ENCODE results near the gene KCNIP4. TPM values are rescaled to one million over a fixed set of nuclear protein-coding genes. Genes with fewer than 3 reads are reported as not detected.

Gene KCNIP4
- total and polyA plus RNA-seq, 2 of the 4 experiments (the other 2 are of a cell fraction) = not detected

DNA sequence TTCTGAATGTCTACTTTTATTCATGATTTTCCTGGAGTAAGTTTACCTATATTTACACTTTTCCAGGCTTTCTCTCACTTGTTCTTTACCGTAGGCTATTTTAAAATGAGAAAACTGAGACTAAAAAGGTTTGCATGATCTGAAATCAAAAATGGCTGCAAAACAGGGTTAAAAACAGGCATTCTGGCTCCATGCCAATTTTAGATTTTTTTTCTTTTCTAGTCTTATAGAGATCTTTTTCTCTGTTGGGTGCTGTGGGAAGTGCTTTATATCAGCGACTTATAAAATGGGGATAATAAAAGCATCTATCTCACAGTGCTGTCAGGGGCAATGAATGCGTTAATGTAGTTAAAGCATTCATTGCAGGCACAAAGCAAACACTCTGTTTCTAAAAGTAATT is 953.6 kb downstream of the KCNIP4 start:
- Histone ChIP-seq H4K5ac (ENCODE audit: low read depth, low read length) (no peak overlapping the region), H3K14ac (replicated peaks; ENCODE audit: low read depth, low read length) (no peak overlapping the region), H3K27me3 (ENCODE audit: control insufficient read depth, insufficient read depth, low read length) (no peaks in the 10 kb centered on the region), H2AK9ac (replicated peaks; ENCODE audit: low read depth, low read length, poor library complexity) (no peak overlapping the region), H3K79me1 (ENCODE audit: low read depth in 1 of 2, low read length in 2 of 2) (no peaks in the 10 kb centered on the region), H4K8ac (ENCODE audit: low read depth in 2 of 2, low read length in 2 of 2) (no peak overlapping the region), H3K4me3 (ENCODE audit: insufficient read depth, low read depth, low read length) (no peak overlapping the region), H2BK15ac (ENCODE audit: low read depth, low read length) (no peak overlapping the region), H3K4ac (ENCODE audit: low read depth, low read length) (no peak overlapping the region), H4K20me1 (ENCODE audit: insufficient read depth, low read length) (no peaks in the 10 kb centered on the region), H4K91ac (ENCODE audit: insufficient read depth, low read depth, low read length) (no peak overlapping the region), H3K56ac (ENCODE audit: extremely low read depth, insufficient read depth, low read length) (no peak overlapping the region), H3K18ac (ENCODE audit: low read depth, low read length) (no peak overlapping the region), H3K4me2 (ENCODE audit: low read depth, low read length) (no peak overlapping the region), H3K23ac (ENCODE audit: low read depth, low read length) (no peak overlapping the region), H2BK120ac (ENCODE audit: low read depth, low read length) (no peak overlapping the region), H3K9ac (ENCODE audit: low read depth, low read length) (no peak overlapping the region), H3K36me3 (ENCODE audit: control insufficient read depth, insufficient read depth, low read length) (no peaks in the 10 kb centered on the region), H3K9me1 (ENCODE audit: insufficient read depth, low read length) (no peaks in the 10 kb centered on the region), H3K27ac (ENCODE audit: insufficient read depth, low read length) (no peak overlapping the region), H2AK5ac (ENCODE audit: low read depth, low read length) (no peak overlapping the region), H2AFZ (replicated peaks; ENCODE audit: low read length, poor library complexity) (no peak overlapping the region), H3K9me3 (ENCODE audit: control insufficient read depth, insufficient read depth, low read length) (peaks cover 11% of the 10 kb centered on the region), H3K4me1 (ENCODE audit: control insufficient read depth, insufficient read depth, low read length) (no peaks in the 10 kb centered on the region), H2BK5ac (ENCODE audit: low read depth, low read length, poor library complexity, severe bottlenecking) (no peak overlapping the region), H2BK20ac (ENCODE audit: low read depth, low read length) (no peak overlapping the region)
- intact Hi-C loops (cut with micrococcal nuclease) = no loop called here
- ATAC-seq (ENCODE audit: low read depth) (no peak), DNase-seq (no peak)
- WGBS, 2 experiments (ENCODE audit: extremely low coverage in 2 of 2, insufficient read length in 1 of 2) = no CpG with 5 or more reads among the region's 3 CpGs
- TF ChIP-seq CEBPB (IDR thresholded peaks at IDR 0.05; ENCODE audit: low read depth, low read length) (no peak), BHLHE40 (IDR thresholded peaks at IDR 0.05; ENCODE audit: low read depth, low read length) (no peak)
- in situ Hi-C loops (cut with MboI; ENCODE audit: low sequenced_read_pairs) = no loop called here
- POLR2A ChIA-PET (ENCODE audit: unreplicated experiment) = no interaction called here
- CTCF ChIA-PET = no interaction called here
- BruUV-seq (replicated peaks) = no TSS peak
- dilution Hi-C loops (cut with HindIII; ENCODE audit: low sequenced_read_pairs, unreplicated experiment) = no loop called here
